Amniotic stem cell (primary cell): ENCODE results near the gene MYCN.

Source experiments
- DNase-seq: peaks from one replicate; lab custom pipeline; 2025; lab: John Stamatoyannopoulos, UW

MYCN gene

GRCh38 chr2:15976354-15976753 lies 36.0 kb downstream of the MYCN start:
- no peak for DNase-seq

DNA sequence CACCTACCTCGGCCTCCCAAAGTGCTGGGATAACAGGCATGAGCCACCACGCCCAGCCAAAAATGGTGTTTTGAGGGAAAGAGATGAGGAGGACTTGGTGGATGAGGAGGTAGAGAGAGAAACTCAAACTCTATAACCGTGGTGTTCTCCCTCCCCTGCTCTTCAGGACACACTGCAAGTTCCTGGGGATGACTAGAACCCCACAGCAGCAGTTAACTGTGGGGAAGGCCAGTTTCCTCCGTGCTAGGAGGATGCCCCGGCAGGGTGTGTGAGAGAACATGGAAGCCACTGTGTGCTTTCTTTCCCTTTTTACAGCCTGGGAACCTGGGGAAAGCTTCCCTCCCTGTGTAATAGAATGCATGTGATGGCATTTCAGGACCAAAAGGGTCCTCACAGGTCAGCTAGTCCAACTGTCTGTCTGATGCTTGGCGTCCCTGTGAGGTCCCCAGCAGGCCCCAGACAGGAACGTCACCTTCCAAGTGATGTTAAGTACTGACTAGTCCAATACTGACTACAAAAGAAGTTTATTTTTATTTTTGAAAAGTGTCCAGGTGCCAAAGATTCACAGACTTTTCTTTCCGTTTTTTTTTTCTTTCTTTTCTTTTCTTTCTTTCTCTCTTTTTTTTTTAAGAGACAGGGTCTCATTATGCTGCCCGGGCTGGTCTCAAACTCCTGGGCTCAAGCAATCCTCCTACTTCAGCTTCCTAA lies 38.9 kb downstream of the MYCN start:
- no peak for DNase-seq

DNA sequence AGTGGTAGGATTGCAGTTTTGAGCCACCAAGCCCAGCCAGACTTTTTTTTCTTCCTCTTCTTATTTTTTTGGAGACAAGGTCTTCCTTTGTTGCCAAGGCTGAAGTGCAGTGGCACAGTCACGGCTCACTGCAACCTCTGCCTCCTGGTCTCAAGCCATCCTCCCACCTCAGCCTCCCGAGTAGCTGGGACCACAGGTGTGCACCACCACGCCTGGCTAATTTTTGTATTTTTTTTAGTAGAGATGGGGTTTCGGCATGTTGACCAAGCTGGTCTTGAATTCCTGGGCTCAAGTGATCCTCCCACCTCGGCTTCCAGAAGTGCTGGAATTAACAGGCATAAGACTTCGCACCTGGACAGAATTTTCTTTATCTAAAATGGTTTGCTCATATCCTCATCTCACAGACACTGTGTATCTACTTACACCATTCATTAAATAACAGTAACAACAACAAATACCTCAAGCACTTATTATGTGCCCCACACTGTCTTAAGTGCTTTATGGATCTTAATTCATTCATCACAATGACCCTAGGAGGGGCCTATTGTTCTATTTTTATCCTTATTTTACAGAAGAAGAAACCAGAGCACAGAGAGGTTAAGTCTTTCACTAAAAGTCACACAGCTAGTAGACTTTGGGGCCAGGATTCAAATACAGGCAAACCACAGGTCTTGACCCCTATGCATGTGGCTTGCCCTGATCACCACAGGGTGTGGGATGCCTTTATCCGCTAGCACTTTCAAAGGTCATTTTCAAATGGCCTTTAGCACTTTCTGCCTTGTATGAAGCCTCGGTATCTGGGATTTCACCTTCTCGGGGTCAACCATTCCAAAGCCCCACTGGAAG lies 39.6 kb downstream of the MYCN start:
- no peak for DNase-seq

DNA sequence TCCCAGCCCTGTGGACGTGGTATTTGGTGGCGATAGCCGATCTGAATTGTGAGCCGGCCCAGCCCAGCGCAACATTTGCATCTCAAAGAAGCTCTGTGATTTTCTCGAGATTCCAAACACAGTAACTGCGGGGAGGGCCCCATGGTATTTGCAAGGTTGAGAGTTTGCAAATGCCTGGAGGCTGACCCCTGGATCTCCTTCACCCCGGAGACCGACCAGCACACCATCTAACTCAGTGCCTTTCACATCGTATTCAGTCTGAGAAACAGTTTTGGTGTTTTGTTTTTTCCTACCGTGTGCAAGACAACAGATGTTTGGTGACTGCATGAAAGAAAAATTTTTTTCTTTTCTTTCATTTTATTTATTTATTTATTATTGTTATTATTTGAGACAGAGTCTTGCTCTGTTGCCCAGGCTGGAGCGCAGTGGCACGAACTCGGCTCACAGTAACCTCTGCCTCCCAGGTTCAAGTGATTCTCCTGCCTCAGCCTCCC lies 40.3 kb downstream of the MYCN start:
- DNase-seq = no peak

DNA sequence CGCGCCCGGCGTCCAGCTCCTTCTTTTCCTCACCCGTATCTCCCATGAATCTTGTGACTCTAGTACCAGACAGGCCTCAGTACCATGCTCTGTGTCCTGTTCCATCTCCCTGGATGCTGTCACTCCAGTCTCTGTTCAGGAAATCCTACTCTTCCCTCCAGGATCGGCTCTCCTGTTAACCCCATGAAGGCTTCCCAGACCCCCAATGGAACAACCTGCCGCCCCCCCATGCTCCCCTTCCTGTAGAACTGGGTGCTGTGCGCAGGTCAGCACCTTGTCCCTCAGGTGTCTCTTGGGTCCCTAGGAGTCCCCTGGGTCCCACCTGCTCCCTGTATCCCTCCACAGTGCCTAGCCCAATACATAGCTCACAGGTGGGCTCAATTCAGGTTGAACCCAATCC lies 41.3 kb downstream of the MYCN start:
- DNase-seq = no peak

DNA sequence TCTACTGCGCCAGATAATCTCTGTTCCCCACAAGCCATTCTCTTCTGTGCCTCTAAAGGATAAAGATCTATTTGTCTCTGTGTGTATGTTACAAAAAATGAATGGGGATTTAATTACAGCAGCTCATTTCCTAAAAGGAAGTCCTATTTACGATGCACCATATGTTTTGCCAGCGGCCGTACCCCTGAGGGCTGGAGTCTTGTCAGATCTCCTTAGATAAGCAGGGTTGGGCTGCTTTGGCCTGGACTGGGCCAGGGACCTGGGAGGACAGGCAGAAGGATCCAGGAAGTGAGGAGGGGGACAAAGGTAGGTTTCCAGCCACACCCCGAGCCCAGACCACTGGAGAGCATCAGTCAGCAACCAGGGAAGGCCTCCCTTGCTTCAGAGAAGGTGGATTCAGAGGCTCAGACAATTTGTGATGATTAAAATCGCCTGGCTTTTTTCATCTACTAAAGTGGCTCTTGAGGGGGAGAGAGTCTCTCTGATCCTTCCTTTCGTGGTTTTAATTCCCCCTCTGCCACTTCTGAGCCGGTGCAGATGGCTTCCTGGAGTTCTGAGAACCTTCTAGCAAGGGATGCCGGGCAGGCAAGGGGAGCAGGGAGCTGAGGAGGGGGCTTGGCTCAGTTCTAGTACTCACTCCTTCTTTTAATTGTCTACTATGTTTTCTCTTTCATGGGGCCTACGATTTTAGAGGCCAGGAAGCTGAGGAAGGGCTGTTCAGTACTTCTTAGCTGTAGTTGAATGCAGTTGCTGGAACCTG lies 42.1 kb downstream of the MYCN start:
- DNase-seq = no peak

DNA sequence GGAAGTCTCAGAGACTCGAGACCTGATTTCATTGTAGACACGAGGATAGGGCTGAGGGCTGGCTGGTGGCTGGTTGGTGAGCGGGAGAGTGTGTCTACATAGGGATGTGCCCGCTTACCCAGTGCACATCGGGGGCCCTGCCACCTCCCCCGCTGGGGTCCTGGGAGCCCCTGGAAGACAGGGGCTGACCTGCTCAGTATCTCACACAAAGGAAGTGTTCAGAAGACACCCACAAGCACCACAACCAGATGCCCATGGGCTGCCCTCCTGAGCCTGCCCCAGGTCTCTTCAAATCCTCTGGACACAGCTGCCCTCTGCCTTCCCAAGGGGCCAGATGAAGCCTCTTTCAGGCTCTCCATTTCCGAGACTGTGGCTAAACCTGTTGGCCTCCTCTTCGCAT lies 43.1 kb downstream of the MYCN start:
- DNase-seq = no peak

DNA sequence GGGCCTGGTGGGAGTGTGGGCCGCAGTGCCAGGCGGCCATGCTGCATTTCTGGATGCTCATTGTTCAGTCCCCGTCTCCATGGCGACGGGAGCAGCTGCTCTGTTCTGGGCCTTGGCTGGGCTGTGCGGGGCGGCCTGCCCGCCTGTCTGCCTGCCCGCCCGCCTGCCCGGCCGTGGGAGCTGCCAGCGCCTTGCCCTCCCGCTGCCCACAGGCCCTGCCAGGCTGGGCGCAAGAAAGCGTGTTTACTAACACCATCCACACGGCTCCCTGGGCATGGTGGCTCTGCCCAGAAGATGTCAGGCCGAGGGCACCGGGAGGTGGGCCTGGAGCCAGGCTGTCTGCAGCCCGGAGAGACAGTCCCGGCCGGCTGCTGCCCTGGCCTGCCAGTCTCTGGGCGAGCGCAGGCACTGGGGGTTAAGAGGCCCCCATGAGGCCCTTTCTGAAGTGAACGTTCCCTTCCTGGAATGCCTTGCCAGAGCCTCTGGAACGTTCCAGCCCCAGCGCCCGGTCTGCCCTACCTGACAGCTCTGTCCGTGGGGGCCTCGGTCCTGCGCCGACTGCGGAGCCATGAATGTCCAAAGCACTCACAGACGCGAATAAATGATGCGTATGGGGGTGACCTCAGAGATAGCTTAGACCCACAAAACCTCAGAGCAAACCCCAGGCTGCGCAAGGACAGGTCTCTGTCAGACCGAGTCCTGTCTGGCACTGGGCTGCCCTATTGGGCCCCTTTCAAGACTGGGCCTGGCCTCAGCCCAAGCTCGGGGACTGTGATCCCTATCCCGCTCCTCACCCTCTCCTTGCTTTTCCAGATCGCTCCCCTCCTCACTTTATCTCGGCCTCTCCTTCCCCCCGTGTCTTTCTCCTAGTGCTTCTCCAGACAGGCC lies 44.3 kb downstream of the MYCN start:
- no peak for DNase-seq

DNA sequence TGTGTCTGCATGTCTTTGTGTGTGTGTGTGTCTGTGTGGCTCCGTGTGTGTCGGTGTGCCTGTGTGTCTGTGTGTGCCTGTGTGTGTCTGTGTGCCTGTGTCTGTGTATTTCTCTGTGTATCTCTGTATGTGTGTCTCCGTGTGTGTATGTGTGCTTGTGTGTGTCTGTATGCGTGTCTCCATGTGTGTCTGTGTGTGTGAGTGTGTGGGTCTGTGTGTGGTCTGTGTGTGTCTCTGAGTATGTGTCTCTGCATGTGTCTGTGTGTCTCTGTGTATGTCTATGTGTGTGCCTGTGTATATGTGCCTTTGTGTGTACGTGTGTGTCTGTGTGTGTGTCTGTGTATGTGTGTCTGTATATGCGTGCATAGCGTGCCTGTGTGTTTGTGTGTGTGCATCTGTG lies 45.2 kb downstream of the MYCN start:
- DNase-seq = no peak

DNA sequence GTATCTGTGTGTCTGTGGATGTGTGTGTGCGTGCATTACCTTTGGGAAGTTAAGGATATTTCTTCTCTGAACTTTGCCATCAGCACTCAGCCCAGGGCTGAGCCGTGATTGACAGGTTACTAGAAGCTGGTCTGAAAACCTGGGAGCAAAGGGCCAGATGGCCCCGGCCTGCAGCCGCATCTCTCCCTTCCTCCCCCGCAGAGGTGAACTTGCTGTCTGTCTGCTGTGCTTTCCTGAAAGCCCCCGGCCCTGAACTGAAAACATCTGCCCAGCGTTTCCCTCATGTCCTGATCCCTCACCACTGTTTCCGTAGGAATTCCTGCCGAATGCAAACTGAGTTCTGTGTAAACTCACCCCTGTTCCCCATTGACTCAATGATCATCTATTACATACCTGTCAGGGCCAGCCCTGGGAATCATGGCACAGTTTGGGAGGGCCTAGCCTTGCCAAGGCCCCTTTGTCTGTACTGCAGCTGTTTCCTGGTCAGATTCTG lies 45.8 kb downstream of the MYCN start:
- DNase-seq = no peak

DNA sequence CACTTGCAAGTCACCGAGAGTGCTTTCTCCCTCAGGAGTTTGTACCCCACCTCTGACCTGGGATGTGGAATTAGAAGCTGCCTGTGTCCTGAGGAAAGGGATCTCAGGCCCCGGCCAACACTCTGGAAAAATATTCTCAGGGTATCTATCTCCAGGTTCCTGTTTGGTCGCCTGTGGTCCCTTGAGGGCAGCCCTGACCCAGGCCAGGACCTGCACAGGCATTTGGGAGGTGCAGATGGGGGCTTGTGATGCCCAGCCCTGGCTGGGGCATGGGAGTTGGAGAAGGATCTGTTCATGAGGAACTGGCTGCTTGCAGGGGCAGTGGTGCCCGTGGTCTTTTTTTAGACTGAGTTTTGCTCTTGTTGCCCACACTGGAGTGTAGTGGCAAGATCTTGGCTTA lies 46.3 kb downstream of the MYCN start:
- no peak for DNase-seq

GRCh38 chr2:15988733-15989132 lies 48.4 kb downstream of the MYCN start:
- DNase-seq = no peak

DNA sequence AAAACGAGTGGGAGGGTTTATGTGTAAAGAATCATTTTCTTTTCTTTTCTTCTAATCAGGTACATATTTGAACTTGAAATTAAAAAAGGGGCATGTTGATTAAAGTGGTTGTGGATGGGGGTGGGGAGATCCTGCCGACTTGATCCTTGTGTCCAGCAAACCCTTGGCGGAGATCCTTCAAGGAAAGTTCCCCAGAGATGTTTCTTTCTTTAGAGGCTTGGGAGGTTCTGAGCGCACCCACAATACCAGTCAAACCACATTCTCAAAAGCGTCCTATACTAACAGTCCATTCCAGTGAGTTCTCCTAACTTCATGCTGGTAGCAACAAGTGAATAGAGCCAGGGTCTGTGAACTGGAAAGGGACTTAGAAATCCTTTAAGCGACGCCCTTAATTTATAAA lies 49.2 kb downstream of the MYCN start:
- DNase-seq = no peak

DNA sequence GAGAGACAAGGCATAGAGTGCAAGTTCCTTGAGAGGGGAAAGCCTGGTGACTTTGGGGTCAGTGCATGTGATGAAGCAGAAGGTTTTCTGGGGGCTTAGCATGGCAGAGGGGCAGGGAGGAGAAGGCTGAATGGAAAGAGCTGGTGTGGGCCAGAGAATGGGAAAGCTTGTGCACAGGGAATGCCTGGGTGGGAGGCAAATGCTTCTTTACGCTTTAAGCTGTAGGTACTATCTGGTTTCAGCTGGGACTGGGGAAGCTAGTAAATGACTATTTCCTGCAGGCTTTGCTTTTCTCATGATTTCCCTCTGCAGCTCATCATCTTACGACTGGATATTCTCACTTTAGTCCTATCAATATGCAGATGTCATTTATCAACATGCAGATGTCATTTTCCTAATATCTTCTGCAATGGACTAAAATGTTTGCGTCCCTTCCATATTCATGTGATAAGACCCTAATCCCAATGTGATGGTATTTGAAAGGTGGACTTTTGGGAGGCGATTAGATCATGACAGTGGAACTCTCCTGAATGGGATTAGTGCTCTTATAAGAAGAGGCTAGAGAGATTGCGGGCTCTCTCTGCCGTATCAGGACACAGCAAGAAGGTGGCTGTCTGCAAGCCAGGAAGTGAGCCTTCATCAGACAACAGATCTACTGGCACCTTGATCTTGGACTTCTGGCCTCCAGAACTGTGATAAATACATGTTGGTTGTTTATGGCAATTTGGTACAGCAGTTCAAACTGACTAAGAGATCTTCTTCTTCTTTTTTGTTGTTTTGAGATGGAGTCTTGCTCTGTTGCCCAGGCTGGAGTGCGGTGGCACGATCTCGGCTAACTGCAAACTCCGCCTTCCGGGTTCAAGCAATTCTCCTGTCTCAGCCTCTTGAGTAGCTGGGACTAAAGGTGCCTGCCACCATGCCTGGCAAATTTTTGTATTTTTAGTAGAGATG lies 50.1 kb downstream of the MYCN start:
- DNase-seq = no peak

DNA sequence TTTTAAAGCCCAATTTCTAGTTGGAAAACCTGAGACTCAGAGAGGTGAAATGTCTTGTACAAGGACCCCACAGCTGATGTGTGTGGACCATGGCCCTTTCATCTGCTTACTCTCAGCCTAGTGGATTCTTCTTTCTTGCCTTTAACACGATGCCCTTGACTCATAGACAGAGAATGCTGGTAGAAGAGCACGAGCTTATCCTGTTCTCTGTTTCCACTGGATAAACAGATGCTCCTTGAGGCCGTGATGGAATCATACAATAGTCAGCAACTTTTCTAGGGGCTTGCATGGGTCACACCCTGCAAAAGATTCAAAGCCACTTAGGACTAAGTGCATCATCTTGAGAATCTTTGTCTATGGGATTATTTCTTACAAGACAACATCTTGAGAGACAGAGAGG lies 50.9 kb downstream of the MYCN start:
- no peak for DNase-seq

- no peak for DNase-seq
Observed at GRCh38 chr2:15992457-15993231, 52.3 kb downstream of the MYCN start.

DNA sequence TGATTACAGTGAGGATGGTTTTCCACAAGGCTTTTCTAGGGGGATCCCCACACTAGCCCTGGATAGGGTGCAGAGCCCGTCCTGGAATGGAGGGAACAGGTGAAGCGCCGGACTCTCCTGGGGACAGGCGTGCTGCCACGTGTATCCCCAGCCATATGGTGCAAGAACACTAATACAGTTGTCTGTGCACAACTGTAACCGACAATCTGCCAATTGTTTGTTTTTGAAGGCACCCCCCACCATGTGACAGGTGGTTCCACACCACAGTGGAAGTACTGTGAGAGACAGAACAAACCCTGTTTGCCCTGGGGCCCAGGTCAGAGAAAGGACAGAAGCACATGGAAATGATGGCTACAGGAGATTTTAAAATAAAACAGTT lies 52.9 kb downstream of the MYCN start:
- no peak for DNase-seq

- DNase-seq = no peak
Observed at GRCh38 chr2:15993666-15994065, 53.3 kb downstream of the MYCN start.

GRCh38 chr2:15995603-15996002 lies 55.3 kb downstream of the MYCN start:
- no peak for DNase-seq
